ENCODE data around the gene ATRNL1.

Gene ATRNL1

GRCh38 chr10:115844591-115844990, 751.4 kb downstream of the ATRNL1 start:
- no peak for DNase-seq (ENCODE audit: low read depth, low spot score)

- DNase-seq (ENCODE audit: low read depth, low spot score), result no peak
Observed at GRCh38 chr10:115845921-115846320, 752.8 kb downstream of the ATRNL1 start.

GRCh38 chr10:115846528-115846927, 753.4 kb downstream of the ATRNL1 start:
- DNase-seq (ENCODE audit: low read depth, low spot score), result no peak

- no peak for DNase-seq (ENCODE audit: low read depth, low spot score)
Observed at GRCh38 chr10:115849197-115849596, 756.0 kb downstream of the ATRNL1 start.

- no peak for DNase-seq (ENCODE audit: low read depth, low spot score)
Observed at GRCh38 chr10:115850666-115851065, 757.5 kb downstream of the ATRNL1 start.

GRCh38 chr10:115851695-115852094, 758.5 kb downstream of the ATRNL1 start:
- no peak for DNase-seq (ENCODE audit: low read depth, low spot score)

GRCh38 chr10:115854740-115855435, 761.7 kb downstream of the ATRNL1 start:
- no peak for DNase-seq (ENCODE audit: low read depth, low spot score)

- DNase-seq (ENCODE audit: low read depth, low spot score), result no peak
Observed at GRCh38 chr10:115856580-115856979, 763.4 kb downstream of the ATRNL1 start.

- no peak for DNase-seq (ENCODE audit: low read depth, low spot score)
Observed at GRCh38 chr10:115857856-115858255, 764.7 kb downstream of the ATRNL1 start.

- no peak for DNase-seq (ENCODE audit: low read depth, low spot score)
Observed at GRCh38 chr10:115860182-115861107, 767.3 kb downstream of the ATRNL1 start.

- DNase-seq (ENCODE audit: low read depth, low spot score), result no peak
Observed at GRCh38 chr10:115861455-115861854, 768.3 kb downstream of the ATRNL1 start.

GRCh38 chr10:115861864-115862263, 768.7 kb downstream of the ATRNL1 start:
- DNase-seq (ENCODE audit: low read depth, low spot score), result no peak

- no peak for DNase-seq (ENCODE audit: low read depth, low spot score)
Observed at GRCh38 chr10:115866174-115866573, 773.0 kb downstream of the ATRNL1 start.

- DNase-seq (ENCODE audit: low read depth, low spot score), result no peak
Observed at GRCh38 chr10:115866691-115867090, 773.5 kb downstream of the ATRNL1 start.

GRCh38 chr10:115867305-115867704, 774.1 kb downstream of the ATRNL1 start:
- DNase-seq (ENCODE audit: low read depth, low spot score), result no peak

- no peak for DNase-seq (ENCODE audit: low read depth, low spot score)
Observed at GRCh38 chr10:115871855-115872254, 778.7 kb downstream of the ATRNL1 start.

GRCh38 chr10:115875172-115875571, 782.0 kb downstream of the ATRNL1 start:
- DNase-seq (ENCODE audit: low read depth, low spot score), result no peak

- DNase-seq (ENCODE audit: low read depth, low spot score), result no peak
Observed at GRCh38 chr10:115879372-115880089, 786.4 kb downstream of the ATRNL1 start.

- no peak for DNase-seq (ENCODE audit: low read depth, low spot score)
Observed at GRCh38 chr10:115882021-115882420, 788.9 kb downstream of the ATRNL1 start.

- DNase-seq (ENCODE audit: low read depth, low spot score), result no peak
Observed at GRCh38 chr10:115883372-115883771, 790.2 kb downstream of the ATRNL1 start.

GRCh38 chr10:115884331-115884730, 791.2 kb downstream of the ATRNL1 start:
- no peak for DNase-seq (ENCODE audit: low read depth, low spot score)

GRCh38 chr10:115895166-115895565, 802.0 kb downstream of the ATRNL1 start:
- no peak for DNase-seq (ENCODE audit: low read depth, low spot score)

Measured in brain pericyte (primary cell).